CD4-positive, alpha-beta T cell treated with Interleukin-21 for 1 hour (primary cell): Measurements from ENCODE around the gene SKAP1.
"Not testable (repeated sequence)": the region's sequence is repeated elsewhere in the genome, so short reads cannot be mapped to it uniquely, and the experiment has no call there.

Source experiments
- DNase-seq: peaks from one replicate; pipeline ENCODE4 v3.0.0-alpha.2; 2020

Gene SKAP1

GRCh38 chr17:48194097-48194550 is 235.9 kb downstream of the SKAP1 start:
- peak; percentile 33 for DNase-seq

- no peak for DNase-seq
Observed at GRCh38 chr17:48192321-48192731, 237.7 kb downstream of the SKAP1 start.

GRCh38 chr17:48191362-48191761 is 238.7 kb downstream of the SKAP1 start:
- DNase-seq = no peak

- DNase-seq = no peak
Observed at GRCh38 chr17:48190871-48191270, 239.1 kb downstream of the SKAP1 start.

- no peak for DNase-seq
Observed at GRCh38 chr17:48187872-48188608, 242.0 kb downstream of the SKAP1 start.

GRCh38 chr17:48186317-48186716 is 243.7 kb downstream of the SKAP1 start:
- not testable (repeated sequence) for DNase-seq

- no peak for DNase-seq
Observed at GRCh38 chr17:48184721-48185120, 245.3 kb downstream of the SKAP1 start.

- DNase-seq = no peak
Observed at GRCh38 chr17:48181653-48182052, 248.4 kb downstream of the SKAP1 start.

GRCh38 chr17:48180842-48181629 is 249.0 kb downstream of the SKAP1 start:
- DNase-seq = no peak

- DNase-seq = no peak
Observed at GRCh38 chr17:48179071-48179945, 250.7 kb downstream of the SKAP1 start.

- DNase-seq = no peak
Observed at GRCh38 chr17:48178317-48178716, 251.7 kb downstream of the SKAP1 start.

- DNase-seq = no peak
Observed at GRCh38 chr17:48177816-48178215, 252.2 kb downstream of the SKAP1 start.

- DNase-seq = no peak
Observed at GRCh38 chr17:48176471-48176855, 253.6 kb downstream of the SKAP1 start.

GRCh38 chr17:48175692-48176470 is 254.1 kb downstream of the SKAP1 start:
- DNase-seq = no peak

GRCh38 chr17:48174833-48175523 is 255.0 kb downstream of the SKAP1 start:
- no peak for DNase-seq

- DNase-seq = no peak
Observed at GRCh38 chr17:48173191-48173984, 256.6 kb downstream of the SKAP1 start.

- no peak for DNase-seq
Observed at GRCh38 chr17:48169926-48170325, 260.1 kb downstream of the SKAP1 start.

GRCh38 chr17:48163809-48164208 is 266.2 kb downstream of the SKAP1 start:
- DNase-seq = no peak

GRCh38 chr17:48162946-48163506 is 267.0 kb downstream of the SKAP1 start:
- no peak for DNase-seq

- no peak for DNase-seq
Observed at GRCh38 chr17:48162306-48162934, 267.6 kb downstream of the SKAP1 start.
